ENCODE results near the gene LIMK2.
"Not testable (repeated sequence)": the region's sequence is repeated elsewhere in the genome, so short reads cannot be mapped to it uniquely, and the experiment has no call there.

LIMK2 gene

DNA sequence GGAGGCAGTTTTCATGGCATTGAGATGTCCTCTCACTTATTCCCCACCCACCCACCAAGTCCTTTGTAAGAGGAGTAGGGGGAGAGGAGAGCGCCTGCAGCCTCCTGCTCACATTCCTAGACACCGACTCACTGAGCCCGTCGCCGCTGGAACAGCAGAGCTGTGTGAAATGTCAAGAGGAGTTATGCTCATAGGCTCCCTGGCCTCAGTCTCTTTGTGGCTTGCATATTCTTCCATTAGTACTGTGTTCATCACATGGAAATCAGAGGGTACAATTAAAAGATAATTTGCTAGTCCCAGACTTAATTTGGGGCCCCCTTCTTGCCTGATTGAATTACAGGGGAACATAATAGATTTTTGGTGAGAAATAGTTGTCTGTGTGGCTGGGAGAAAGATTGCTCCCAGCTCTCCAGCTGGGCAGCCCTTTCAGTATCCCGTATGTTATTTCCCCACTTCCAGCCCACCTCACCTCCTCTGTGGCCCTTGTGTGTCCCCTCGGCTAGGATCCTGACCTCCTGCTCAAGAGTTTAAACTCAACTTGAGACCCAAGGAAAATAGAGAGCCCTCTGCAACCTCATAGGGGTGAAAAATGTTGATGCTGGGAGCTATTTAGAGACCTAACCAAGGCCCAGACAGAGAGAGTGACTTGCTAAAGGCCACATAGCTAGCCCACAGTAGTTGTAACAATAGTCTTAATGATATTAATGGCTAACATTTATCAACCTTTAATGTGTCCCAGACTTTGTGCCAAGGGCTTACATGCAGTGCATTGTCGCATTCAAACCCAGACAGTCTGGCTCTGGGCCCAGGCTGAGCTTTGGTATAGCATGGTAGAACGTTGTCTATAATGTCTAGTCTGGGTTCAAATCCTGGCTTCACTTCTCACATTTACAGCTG is 32.2 kb downstream of the LIMK2 start:
- no peak for DNase-seq (ENCODE audit: low spot score)

DNA sequence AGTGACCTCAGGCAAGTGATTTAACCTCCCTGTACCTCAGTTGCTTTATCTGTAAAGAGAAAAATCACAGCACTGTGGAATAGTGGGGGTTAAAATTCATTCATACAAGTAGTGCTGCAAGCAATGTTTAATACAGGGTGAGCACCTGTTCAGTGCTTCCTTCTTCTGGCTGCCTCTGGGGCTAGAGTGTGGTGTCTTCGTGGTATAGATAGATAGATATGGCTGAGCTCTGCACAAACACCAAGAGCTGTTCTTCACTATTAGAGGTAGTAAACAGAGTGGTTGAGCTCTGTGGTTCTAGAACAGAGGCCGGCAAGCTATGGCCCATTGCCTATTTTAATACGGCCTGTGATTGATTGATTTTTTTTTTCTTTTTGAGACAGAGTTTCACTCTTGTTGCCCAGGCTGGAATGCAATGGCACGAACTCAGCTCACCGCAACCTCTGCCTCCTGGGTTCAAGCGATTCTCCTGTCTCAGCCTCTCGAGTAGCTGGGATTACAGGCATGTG is 32.9 kb downstream of the LIMK2 start:
- DNase-seq (ENCODE audit: low spot score): no peak

DNA sequence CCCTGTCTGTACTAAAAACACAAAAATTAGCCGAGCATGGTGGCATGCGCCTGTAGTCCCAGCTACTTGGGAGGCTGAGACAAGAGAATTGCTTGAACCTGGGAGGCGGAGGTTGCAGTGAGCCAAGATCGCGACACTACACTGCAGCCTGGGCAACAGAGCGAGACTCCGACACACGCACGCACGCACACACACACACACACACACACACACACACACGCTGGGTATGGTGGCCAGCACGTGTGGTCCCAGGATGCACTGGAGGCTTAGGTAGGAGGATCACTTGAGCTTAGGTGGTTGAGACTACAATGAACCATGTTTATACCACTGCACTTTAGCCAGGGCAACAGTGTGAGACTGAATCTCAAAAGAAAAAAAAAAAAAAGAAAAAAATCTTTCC is 33.9 kb downstream of the LIMK2 start:
- DNase-seq (ENCODE audit: low spot score): not testable (repeated sequence)

DNA sequence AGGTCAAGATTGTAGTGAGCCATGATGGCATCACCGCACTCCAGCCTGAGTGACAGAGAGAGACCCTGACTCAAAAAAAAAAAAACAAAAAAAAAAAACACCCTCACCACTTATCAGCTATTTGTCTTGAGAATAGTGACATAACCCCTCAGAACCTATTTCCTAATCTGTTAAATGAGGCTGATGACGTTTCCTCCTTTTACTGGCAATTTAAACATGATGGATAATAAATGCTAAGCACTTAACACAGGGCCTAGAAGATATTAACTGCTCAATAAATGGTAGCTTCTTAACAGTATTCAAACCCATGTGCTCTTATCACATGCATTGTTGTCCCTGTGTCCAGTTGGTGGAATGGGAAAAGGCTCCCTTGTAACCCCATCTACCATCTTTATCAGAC is 34.6 kb downstream of the LIMK2 start:
- no peak for DNase-seq (ENCODE audit: low spot score)

DNA sequence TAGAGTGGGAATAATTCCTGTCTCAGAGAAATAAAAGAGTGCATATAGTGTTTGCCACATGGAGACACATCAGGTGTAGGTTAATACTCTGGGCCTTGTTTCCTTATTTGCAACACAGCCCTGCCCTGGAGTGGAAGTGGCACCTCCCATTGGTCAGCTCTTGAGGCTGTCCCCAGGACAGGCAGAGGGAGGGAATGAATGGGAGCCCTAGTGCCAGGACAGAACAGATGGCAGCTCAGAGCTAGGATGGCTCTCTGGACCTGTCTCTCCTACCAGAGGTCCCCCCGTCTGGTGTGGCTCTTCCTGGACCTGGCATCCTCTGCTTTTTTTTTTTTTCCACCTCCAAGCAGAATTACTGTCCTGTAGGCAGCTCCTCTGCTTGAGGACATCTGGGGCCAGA is 35.6 kb downstream of the LIMK2 start:
- no peak for DNase-seq (ENCODE audit: low spot score)

DNA sequence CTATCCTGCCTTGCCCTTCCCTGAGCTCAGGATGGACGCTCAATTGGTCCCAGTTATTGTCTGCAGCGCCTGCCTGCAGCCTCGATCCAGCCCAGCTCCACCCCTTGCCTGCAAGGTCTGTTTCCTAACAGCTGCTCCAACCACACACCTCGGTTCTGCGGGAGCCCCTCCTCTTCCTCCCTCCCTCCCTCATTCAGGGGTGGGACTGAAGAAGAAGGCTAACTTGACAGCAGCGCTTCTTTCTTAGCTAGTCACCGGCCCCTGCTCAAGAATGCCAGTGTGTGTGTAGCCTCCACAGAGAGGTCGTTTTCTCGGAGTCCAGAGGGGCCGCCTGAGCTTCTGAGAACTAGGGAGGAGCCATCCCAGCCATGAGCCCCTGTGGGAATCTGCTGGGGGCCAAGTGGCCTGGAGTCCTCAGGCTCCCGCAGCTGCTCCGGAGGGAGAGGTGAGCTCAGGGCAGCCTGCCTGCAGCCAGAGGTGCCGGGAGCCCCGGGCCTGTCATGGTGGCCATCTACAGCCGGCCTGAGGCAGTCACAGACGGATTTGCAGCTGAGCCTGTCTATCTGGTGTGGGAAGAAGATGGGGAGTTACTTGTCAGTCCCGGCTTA is 36.1 kb downstream of the LIMK2 start:
- peak; percentile 60 for DNase-seq (ENCODE audit: low spot score)

DNA sequence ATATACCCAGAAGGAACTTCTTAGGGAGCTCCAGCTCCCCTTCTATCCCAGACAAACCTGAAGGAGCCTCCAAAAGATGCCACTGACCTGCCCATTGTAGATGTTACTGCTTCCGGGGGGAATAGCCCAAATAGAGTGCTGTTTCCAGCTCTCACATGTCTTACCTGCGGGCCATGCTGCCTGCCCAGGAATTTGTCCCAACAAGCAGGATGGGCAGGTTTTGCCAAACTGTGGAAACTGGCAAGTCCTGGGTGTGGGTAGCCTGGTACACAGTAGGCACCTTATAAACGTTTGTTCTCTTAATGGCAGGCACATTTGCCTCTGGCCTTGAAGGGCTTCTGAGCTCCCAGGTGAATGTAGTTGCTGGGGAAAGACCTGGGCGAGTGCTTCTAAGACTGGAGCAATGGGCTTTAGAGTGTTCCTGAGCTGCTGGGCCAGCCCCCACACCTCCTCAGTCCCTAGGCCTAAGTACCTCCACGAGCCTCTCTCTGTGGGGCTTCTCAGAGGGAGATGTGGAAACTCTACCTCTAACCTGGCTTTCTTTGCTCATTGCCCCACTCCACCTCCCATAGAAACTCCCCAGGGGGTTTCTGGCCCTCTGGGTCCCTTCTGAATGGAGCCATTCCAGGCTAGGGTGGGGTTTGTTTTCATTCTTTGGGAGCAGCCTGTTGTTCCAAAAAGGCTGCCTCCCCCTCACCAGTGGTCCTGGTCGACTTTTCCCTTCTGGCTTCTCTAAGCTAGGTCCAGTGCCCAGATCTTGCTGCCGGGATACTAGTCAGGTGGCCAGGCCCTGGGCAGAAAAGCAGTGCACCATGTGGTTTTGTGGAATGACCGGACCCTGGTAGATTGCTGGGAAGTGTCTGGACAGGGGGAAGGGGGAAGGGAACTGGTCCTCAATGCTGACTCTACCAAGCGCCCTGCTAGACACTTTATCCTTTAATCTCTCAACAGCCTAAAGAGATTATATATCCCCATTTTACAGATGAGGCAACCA is 37.2 kb downstream of the LIMK2 start:
- DNase-seq (ENCODE audit: low spot score): no peak

DNA sequence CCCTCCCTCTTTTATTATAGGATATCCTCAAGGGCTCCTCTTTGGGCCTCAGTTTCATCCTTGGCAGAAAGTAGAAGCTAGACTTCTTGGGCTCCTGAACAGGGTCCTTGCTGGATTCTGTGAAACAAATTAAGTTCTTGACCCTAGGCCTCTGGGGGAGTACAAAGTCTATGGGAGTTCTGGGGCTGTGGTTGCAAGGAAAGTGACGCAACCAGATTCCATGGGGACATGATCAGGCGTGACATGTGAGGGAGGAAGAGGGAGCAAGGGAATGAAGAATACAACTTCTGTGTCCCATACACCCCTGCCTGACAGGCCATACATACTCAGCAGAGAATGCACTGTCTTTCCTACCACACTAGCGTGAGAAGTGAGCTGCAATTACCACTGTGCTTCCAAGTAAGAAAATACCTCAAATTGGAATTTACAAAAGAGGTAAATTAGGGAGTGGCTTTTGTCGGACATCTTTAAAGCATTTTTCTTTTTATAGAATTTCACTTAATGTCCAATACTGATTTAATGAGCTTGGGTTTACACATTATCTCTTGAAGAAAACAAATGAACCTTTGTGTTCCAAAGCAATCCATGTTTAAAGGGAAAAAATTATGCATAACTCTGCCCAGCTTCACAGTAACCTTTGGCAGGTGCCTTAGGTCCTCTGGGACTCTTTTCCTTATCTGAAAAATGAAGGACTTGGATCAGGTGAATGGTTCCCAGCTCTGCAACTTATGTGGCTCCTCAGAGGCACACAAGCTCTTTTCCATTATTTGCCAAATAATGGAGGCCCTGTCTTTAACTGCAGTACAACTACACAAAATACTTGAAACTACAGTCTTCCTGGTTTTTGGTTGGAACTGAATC is 38.9 kb downstream of the LIMK2 start:
- no peak for DNase-seq (ENCODE audit: low spot score)

DNA sequence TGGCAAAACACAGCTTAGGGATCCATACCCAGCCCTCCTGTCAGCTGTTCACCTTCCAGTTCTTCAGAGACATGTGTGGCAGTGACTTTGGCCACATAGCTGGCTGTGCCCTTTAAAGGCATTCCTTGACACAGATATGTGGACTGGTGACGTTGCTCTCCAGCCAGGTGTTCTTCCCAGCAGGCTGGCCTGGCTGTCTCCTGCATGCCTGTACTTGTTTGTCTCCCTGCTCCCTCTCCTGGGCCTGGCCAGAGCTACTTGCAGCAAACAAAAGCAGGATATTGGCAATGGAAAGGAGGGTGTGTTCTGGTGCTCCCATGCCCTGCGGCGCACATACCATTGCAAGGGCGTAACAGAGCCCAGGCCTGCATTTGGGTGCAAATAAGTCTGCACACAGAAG is 41.9 kb downstream of the LIMK2 start:
- no peak for DNase-seq (ENCODE audit: low spot score)

DNA sequence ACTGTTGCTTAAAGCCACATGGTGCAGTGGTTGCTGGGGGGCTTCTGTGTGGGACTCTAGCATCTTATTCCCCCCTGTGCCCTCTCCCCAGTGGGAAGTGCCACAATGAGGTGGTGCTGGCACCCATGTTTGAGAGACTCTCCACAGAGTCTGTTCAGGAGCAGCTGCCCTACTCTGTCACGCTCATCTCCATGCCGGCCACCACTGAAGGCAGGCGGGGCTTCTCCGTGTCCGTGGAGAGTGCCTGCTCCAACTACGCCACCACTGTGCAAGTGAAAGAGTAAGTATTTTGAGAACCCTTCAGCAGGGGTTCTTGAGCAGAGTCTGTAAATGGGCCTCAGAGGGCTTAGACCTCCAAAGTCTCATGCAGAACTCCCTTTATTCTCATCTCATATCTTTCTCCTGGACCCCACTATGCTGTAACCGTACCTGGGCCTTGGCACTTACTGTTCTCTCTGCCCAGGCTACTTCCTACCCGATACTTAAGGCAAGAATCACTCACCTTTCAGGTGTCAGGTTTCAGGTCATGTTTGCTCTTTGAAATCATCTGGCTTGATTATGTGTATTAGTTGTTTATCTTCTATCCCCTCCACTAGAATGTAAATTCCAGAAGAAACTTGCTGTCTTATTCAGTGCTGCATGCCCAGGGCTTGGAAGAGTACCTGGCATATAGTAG is 47.8 kb downstream of the LIMK2 start:
- no peak for DNase-seq (ENCODE audit: low spot score)

DNA sequence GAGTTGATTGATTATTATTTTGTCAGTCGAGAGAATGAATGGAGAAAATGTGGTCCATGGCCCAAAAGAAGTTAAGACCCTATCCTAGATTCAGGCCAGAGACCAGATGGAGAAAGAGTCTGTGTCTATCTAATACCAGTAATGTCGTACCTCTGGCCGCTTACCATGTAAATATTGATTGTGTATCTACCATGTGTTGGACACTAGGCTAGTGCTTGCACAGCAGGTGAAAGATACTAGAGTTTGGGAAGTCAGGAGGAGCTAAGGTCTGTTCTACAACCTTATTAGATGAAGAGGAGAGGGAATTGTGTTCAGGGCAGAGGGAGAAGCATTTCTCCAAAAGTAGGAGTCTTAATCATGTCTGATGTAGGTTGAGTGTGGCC is 48.4 kb downstream of the LIMK2 start:
- no peak for DNase-seq (ENCODE audit: low spot score)

DNA sequence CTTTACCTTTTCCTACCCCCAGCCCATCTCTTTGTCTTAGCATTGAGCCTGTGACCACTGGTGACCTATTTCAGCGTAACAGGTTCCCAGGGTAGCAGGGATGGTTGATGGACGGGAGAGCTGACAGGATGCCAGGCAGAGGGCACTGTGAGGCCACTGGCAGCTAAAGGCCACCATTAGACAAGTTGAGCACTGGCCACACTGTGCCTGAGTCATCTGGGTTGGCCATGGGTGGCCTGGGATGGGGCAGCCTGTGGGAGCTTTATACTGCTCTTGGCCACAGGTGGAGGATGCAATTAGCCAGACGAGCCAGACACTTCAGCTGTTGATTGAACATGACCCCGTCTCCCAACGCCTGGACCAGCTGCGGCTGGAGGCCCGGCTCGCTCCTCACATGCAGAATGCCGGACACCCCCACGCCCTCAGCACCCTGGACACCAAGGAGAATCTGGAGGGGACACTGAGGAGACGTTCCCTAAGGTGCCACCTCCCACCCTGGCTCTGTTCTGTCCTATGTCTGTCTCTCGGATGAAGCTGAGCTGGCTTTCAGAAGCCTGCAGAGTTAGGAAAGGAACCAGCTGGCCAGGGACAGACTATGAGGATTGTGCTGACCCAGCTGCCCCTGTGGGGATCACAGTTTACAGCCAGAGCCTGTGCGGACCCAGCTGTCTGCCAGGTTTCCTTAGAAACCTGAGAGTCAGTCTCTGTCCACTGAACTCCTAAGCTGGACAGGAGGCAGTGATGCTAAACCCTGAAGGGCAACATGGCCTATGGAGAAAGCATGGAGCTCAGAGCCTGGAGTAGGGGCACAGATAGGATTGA is 50.4 kb downstream of the LIMK2 start:
- no peak for DNase-seq (ENCODE audit: low spot score)

DNA sequence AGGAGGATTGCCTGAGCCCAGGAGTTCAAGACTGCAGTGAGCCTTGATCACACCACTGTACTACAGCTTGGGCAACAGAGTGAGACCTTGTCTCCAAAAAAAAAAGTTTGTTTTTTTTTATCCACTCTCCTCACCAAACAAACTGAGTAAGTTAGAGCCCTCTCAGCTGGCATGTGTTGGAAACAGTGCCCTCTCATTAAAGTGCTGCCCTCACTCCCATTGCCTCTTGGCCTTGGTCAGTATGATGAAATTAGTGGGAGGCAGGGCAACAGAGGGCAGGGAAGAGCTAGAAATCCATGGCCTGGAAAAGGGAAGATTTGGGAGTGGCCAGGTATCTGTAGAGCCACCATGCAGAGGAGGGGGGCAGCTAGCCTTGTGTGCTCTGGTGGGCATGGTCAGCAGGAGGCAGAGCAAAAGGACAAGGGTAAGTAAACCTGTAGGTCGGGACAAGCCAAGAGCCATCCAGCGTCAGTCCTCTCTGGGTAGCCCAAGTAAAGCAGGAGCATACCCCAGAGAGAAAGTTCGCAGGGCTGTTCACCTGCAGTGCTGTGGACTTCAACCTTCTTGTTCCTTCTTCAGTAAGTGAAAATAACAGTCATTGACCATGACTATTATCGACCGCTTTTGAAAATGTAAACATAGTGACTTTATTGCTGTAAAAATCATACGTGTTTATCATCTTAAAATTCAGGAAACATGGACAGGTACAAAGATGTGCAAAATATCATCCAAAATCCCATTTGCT is 52.0 kb downstream of the LIMK2 start:
- no peak for DNase-seq (ENCODE audit: low spot score)

DNA sequence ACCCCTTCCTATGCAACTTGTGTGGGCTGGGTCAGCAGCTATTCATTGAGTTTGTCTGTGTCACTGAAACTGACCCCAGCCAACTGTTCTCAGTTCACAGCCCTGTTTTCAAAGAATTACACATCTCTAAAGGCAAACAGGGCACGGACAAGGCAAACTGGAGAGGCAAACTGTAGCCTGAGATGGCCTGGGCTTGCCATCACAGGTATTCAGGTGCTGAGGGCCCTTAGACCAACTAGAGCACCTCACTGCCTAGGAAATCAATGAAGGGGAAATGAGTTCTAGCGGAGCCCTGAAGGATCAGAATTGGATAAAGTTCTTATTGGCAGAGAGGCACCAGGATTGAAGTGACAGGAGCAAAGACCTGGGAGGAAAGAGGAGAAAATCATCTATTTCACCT is 56.2 kb downstream of the LIMK2 start:
- DNase-seq (ENCODE audit: low spot score): no peak

DNA sequence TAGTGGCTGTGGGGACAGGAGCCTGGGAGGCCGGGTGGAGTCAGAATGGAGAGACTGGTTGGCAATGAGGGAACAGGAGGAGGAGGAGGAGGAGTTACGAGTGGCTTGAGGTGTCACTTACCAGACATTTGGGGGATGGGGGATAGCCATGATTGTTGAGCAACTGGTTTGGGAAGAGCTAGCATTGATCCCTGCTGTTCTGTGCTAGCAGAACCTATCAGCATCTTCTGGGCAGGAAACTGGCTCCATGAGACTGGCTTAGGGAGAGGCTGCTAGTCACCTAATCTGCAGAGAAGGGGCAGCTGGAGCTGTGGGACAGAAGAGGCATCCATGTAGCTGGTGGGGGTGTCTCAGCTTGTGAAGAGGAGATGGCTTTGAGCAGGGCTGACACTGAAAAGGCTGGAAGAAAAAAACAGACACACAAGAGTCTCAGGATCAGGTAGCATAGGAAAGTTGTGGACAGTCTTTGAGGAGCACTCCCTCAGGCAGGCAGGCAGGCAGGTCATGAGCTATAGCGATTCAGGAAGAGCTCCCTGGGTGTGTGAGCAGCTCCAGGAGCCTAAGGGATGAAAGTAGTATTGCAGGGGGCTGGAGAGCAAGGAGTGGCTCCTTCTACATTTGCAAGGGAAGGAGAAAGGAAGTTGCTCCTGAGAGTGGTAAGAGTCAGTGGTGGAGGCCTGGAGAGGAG is 57.9 kb downstream of the LIMK2 start:
- DNase-seq (ENCODE audit: low spot score): no peak

DNA sequence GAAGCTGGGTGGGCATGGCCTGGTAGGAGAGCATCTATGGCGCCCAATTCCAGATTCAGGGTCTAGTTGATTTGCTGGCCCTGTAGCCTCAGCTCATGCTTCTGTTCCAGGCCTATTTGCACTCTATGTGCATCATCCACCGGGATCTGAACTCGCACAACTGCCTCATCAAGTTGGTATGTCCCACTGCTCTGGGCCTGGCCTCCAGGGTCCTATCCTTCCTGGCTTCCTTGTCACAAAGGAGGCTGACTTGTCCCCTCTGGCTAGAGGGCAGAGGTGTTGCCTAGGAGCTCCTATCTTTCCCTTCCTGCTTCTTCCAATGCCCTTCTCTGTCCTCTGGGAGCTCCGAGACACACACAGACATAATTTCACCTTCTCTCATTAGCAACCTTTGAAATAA is 58.9 kb downstream of the LIMK2 start:
- no peak for DNase-seq (ENCODE audit: low spot score)

DNA sequence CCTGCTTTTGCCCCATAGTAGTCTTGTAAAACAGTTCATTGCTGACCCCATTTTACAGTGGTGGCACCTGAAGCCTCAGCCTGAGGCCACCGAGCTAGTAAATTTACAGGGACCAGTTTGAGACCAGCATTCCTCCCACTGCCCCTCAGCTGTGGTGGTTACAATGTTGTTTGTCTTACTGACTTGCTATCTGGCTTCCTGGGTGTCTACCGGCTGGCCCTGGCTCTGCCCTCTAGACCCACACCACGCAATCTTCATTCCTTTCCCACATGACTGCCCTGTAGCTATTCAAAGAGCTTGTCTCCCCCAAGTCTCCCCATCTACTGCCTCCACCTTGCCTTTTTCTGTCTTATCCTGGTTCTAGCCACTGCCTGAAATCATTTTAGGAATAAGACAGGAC is 59.4 kb downstream of the LIMK2 start:
- DNase-seq (ENCODE audit: low spot score): no peak

Measured in CD4-positive, alpha-beta T cell treated with Interleukin-15 for 4 hours (primary cell).